Fibroblast of skin of left quadriceps (primary cell): ENCODE results near the gene ZNF831.

Experiments
- DNase-seq, 2 experiments: peaks; one replicate each; pipeline ENCODE4 v3.0.0-alpha.2; 2013; ENCODE audit warnings: low read depth in 2 of 2

The ZNF831 gene

DNA sequence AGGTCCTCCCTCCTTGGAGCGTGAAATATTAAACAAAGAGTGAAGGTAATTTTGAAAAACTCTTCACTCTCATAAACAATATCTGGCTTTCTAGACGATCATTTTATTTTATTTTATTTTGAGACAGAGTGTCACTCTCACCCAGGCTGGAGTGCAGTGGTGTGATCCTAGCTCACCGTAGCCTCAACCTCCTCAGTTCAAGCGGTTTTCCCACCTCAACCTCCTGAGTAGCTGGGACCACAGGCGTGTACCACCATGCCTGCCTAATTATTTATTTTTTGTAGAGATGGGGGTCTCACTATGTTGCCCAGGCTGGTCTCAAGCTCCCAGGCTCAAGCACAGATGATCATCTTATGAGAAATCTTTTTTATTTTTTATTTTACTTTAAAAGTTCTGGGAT, 16.4 kb downstream of the ZNF831 start:
- DNase-seq, result no peak

DNA sequence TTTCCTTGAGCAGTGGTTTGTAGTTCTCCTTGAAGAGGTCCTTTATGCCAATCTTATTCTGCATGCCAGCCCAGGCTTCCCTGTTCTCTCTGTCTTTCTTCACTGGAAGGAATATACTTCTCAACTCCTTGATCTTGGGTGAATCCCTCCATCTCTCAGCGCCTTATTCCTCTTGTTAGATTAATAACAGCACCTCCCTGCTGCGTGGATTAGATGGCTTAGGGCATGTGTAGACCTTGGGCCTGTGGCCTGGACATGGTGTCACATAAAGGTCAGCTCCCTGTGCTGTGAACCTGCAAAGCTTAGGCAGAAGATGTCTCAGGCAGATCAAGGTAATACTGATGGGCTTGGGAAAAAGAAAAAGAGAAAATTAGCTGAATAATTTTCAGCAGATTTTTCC, 18.3 kb downstream of the ZNF831 start:
- DNase-seq, result no peak

DNA sequence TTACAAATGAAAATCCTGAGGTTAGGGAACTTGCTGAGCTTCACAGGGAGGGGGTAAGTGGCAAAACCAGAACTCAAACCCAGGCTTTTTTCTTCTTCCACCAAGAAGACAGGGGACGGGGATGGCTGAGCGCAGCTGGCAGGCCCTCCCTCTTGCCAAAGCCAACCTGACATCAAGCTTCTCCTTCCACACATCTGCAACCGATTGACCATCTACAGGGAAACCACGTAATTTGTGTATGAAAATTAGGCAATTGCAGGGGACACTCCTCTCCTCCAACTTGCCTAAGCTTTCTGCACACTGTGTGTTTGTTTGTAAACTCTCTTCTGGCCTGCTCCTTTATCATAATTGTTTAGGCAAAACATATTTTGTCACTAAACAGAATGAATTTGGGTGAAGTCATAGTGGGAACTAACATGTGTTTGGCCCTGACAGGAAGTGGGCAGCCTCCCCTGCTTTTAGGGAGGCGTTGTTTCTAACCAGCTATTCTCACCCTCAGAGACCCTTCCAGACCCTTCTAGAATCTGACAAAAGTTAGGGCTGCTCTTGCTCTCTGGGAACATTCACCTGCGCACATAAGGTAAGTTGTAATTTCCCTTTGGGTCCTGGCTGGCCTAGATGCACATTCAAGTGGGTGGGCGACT, 18.9 kb downstream of the ZNF831 start:
- DNase-seq, result no peak

DNA sequence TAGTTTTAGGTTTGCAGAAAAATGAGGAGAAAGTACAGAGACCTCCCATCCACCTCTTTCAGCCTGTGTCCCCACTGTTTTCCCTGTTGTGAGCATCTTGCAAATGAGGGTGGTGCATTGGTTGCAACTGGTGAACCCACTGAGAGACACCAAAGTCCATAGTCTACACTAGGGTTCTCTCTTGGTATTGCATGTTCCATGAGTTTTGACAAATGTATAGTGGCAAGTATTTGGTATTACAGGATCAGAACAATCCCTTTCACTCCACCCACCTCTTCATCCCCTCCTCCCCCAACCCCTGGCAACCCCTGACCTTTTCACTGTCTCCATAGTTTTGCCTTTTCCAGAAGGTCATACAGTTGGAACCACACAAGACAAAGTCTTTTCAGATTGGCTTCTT, 20.1 kb downstream of the ZNF831 start:
- DNase-seq, result no peak

- DNase-seq, result no peak
These were observed 21.3 kb downstream of the ZNF831 start for GRCh38 chr20:59184880-59185447.

GRCh38 chr20:59185809-59186208, 22.2 kb downstream of the ZNF831 start:
- no peak for DNase-seq

GRCh38 chr20:59190466-59190865, 26.8 kb downstream of the ZNF831 start:
- DNase-seq, result no peak

- DNase-seq, result no peak
These were observed 27.6 kb downstream of the ZNF831 start for GRCh38 chr20:59191036-59191755.

DNA sequence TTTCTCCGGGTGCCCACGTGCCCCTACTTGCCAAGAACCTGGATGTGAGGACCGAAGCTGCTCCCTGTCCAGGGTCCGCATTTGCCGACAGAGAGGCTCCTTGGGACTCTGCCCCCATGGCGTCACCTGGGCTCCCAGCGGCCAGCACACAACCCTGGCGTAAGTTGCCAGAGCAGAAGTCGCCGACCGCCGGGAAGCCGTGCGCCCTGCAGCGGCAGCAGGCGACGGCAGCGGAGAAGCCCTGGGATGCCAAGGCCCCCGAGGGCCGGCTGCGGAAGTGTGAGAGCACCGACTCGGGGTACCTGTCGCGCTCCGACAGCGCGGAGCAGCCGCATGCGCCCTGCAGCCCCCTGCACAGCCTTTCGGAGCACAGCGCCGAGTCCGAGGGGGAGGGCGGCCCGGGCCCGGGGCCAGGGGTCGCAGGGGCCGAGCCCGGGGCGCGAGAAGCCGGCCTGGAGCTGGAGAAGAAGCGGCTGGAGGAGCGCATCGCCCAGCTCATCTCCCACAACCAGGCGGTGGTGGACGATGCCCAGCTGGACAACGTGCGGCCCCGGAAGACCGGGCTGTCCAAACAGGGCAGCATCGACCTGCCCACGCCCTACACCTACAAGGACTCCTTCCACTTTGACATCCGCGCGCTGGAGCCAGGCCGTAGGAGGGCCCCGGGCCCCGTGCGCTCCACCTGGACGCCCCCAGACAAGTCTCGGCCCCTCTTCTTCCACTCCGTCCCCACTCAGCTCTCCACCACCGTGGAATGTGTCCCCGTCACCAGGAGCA, 28.3 kb downstream of the ZNF831 start:
- DNase-seq, result no peak

GRCh38 chr20:59192533-59192896, 28.9 kb downstream of the ZNF831 start:
- no peak for DNase-seq

DNA sequence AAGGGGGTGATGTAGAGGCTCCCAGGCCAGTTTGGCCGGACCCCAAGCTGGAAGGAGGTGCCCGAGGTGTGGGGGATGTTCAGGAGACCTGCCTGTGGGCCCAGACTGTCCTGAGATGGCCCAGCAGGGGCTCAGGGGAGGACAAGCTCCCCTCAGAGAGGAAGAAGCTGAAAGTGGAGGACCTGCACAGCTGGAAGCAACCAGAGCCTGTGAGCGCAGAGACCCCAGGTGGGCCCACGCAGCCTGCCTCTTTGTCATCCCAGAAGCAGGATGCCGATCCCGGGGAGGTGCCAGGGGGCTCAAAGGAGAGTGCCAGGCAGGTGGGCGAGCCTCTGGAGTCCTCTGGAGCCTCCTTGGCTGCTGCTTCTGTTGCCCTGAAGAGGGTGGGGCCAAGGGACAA, 29.7 kb downstream of the ZNF831 start:
- no peak for DNase-seq

DNA sequence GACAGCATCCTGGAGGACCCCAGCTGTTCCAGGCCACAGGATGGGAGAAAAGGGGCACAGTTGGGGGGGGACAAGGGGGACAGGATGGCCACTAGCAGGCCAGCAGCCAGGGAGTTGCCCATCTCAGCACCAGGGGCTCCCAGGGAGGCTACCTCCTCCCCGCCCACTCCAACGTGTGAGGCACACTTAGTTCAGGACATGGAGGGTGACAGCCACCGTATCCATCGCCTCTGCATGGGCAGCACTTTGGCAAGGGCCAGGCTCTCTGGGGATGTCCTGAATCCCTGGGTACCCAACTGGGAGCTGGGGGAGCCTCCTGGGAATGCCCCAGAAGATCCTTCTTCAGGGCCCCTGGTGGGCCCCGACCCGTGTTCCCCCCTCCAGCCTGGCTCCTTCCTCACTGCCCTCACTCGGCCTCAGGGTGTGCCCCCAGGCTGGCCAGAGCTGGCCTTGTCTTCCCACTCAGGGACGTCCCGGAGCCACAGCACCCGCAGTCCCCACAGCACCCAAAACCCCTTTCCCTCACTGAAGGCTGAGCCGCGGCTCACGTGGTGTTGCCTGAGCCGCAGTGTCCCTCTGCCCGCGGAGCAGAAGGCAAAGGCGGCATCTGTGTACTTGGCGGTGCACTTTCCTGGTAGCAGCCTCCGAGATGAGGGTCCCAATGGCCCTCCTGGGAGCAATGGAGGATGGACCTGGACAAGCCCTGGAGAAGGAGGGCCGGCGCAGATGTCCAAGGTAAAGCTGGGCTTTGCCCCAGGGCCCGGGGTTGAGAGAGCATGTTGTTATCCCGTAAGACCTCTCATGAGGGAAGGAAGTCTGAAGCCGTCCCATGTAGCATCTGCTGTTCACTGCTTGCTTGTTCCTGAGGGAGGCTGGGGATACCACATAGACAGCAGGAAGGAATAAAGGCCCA, 30.7 kb downstream of the ZNF831 start:
- no peak for DNase-seq

GRCh38 chr20:59195316-59195993, 31.8 kb downstream of the ZNF831 start:
- DNase-seq, result no peak

DNA sequence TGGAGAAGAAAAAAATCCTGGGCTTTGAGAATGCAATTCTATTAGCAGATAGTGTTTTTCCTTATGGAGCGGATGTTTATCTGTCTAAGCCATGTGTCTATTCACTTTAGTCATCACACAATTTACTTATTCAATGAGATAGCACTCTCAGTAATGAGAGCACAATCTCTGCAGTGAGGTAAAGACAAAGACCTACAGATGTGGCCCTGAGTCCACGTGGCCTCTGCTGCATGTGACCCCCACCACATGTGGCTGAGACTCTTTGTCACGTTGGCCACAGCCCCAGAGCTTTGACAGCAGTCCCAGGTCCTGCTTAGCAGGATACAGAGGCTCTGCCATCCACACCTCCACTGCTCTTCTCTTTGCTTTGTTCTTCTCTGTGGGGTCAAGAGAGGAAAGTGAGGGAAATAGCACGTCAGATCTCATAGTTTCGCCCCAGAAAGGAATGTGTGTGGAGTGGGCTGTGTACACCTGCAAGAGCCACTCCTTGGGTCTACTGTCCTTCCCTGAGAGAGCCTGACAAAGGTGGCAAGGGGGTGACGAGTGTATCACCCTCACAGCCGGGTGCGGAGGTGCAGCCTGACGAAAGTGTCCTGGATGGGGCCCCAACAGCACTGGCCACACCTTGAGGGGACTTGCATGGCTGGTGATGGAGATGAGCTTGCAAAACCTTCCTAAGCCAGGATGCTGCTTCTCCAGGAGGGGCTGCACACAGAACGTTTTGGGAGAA, 40.7 kb downstream of the ZNF831 start:
- DNase-seq, result no peak

DNA sequence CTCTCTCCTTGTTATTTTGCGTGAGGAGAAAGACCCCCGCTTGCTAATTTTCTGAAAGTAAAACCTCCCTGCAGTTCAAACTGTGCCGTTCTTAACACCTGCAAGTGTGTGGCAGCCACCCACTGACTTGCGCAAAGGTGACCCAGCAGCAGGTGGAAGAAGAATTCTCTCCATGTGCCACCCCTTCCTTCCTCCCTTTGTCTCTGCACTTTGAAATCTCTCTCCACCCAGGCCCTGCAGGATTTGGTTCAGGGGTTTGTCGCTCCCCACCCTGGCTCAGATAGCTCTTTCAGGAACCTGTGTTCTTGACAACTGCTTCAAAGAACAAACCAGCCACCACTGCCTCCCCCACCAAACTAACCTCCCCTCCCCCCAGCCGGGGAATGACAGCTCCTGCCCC, 41.4 kb downstream of the ZNF831 start:
- no peak for DNase-seq

DNA sequence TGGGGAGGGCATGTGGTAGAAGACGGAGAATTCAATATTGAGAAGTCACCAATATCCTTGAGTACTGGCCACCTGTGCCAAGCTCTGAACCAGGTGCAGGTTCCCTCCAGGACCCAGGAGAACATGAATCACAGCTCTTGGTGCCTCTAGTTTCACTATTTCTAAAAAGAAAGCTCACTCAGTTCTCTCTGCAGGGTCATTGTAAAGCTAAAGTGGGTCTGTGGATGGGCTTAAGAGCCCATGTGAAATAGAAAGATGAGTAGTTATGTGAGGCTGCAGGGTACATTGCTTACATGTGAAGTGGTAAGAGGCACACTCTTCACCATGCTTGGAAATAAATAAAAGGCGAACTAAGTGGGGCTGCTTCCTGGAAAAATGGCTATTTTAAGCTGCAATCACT, 43.6 kb downstream of the ZNF831 start:
- DNase-seq, result no peak

GRCh38 chr20:59207742-59208357, 44.2 kb downstream of the ZNF831 start:
- DNase-seq, result no peak

- no peak for DNase-seq
These were observed 46.6 kb downstream of the ZNF831 start for GRCh38 chr20:59210186-59210585.

GRCh38 chr20:59211208-59211765, 47.7 kb downstream of the ZNF831 start:
- no peak for DNase-seq

GRCh38 chr20:59214073-59214472, 50.5 kb downstream of the ZNF831 start:
- no peak for DNase-seq
